ENCODE data around the gene TBC1D17.

- TF ChIP-seq CTCF (IDR thresholded peaks at IDR 0.05) (no peak), POLR2A (IDR thresholded peaks at IDR 0.05) (no peak)
Measured at GRCh38 chr19:49855676-49856573, 21.6 kb upstream of the TBC1D17 start.

Data from adrenal gland (tissue), 5 donors.